ENCODE results near the gene UAP1L1. TPM values are rescaled to one million over a fixed set of nuclear protein-coding genes. Genes with fewer than 3 reads are reported as not detected.
A peak's percentile ranks its signal among the peaks of the same experiment; 100 is the strongest.
"Not testable (repeated sequence)": the region's sequence is repeated elsewhere in the genome, so short reads cannot be mapped to it uniquely, and the experiment has no call there.

UAP1L1 gene
- total RNA-seq, 4 donors from 2014 or later, result 8.1 to 20.7 (median 12.3) TPM

GRCh38 chr9:137117269-137117731 is 40.0 kb downstream of the UAP1L1 start:
- no peak for TF ChIP-seq EP300 (IDR thresholded peaks at IDR 0.05)
- WGBS, 2 donors, result 73 to 76% methylated on average over 9 to 15 of the region's 15 CpGs
- DNase-seq (ENCODE audit: low spot score in 2 of 2), result no peak

GRCh38 chr9:137118092-137118603 is 40.8 kb downstream of the UAP1L1 start:
- not testable (repeated sequence) for DNase-seq (ENCODE audit: low spot score in 2 of 2); H3K9me3 ChIP-seq; H3K4me3 ChIP-seq; H3K27ac ChIP-seq; H3K27me3 ChIP-seq; H3K36me3 ChIP-seq
- WGBS, 2 donors, result 81 to 88% methylated on average over 12 of the region's 12 CpGs
- H3K4me1 ChIP-seq, result peaks cover 0 to 19% (median 6%) of the 10 kb centered on the region in 4 donors

More at GRCh38 chr9:137117269-137117731, 40.0 kb downstream of the UAP1L1 start:
- Histone ChIP-seq H3K27me3 (no peaks in the 10 kb centered on the region), H3K36me3 (peaks cover 0 to 12% (median 4%) of the 10 kb centered on the region in 3 donors), H3K27ac (no peak overlapping the region), H3K9me3 (no peaks in the 10 kb centered on the region), H3K4me1 (peaks cover 0 to 19% (median 6%) of the 10 kb centered on the region in 4 donors), H3K4me3 (no peak overlapping the region)

DNA sequence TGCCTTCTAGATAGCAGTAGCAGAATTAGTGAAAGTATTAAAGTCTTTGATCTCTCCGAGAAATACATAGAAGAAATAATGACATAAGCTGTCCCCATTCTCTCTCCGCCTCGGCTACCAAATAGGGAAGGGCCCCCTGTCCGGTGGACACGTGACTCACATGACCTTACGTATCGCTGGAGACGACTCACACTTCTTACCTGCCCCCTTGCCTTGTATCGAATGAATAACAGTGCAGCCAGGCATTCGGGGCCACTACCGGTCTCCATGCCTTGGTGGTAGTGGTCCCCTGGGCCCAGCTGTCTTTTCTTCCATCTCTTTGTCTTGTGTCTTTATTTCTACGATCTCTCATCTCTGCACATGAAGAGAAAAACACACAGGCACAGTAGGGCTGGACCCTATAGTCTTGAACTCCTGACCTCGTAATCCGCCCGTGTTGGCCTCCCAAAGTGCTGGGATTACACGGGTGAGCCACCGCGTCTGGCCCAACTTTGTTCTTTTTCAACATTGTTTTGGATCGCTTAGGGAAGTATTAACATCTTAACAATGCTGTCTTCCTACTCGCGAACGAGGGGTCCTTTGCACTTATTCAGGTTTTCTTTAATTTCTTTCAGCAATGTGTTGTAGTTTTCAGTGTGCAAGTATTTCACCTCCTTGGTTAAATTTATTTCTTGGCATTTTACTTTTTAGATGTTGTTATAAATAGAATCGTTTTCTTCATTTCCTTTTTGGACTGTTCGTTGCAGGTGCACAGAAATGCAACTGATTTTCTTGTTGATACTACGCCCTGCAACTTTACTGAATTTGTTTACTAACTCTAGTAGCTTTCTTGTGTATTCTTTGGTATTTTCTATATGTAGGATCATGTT is 44.8 kb downstream of the UAP1L1 start:
- DNase-seq (ENCODE audit: low spot score in 2 of 2); H3K4me3 ChIP-seq; H3K9me3 ChIP-seq; H3K27ac ChIP-seq; H3K4me1 ChIP-seq; H3K36me3 ChIP-seq; H3K27me3 ChIP-seq: not testable (repeated sequence)
- WGBS, 2 donors, result 66 to 74% methylated on average over 18 to 19 of the region's 25 CpGs

DNA sequence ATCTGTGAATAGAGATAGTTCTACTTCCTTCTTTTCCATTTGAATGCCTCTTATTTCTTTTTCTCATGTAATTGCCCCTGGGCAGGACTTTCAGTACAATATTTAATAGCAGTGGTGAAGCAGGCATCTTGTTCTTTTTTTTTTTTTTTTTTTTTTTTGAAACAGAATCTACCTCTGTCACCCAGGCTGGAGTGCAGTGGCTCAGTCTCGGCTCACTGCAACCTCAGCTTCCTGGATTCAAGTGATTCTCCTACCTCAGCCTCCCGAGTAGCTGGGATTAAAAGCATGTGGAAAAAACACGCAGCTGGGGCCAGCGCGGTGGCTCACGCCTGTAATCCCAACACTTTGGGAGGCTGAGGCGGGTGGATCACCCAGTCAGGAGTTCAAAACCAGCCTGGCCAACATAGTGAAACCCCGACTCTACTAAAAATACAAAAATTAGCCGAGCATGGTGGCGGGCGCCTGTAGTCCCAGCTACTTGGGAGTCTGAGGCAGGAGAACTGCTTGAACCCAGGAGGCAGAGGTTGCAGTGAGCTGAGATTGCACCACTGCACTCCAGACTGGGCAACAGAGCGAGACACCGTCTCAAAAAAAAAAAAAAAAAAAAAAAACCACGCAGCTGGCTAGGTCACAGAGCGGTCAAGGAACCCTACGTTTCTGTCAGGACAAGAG is 45.6 kb downstream of the UAP1L1 start:
- 87% methylated on average over 16 of the region's 16 CpGs for WGBS, 2 donors
- H3K4me3 ChIP-seq; H3K36me3 ChIP-seq; H3K9me3 ChIP-seq; DNase-seq (ENCODE audit: low spot score in 2 of 2); H3K27me3 ChIP-seq; H3K27ac ChIP-seq: not testable (repeated sequence)
- peaks cover 0 to 14% (median 5%) of the 10 kb centered on the region in 4 donors for H3K4me1 ChIP-seq

DNA sequence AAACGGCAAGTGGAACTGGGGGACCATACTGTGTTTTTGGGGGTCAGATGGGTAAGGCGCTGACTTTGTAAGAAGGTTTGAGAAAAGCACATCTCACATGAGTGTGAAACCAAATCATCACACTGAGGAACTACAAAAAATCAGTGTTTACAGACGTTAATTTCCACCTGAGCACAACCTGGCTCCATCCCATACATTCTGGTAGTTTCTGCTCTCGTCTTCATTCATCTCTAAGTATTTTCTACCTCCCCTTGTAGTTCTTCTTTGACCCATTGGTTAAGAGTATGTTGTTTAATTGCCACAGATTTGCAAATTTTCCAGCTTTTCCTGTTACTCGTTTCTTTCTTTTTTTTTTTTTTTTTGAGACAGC is 46.1 kb downstream of the UAP1L1 start:
- TF ChIP-seq POLR2A (IDR thresholded peaks at IDR 0.05), result no peak
- no peak overlapping the region for H3K4me3 ChIP-seq
- no peak overlapping the region for H3K27ac ChIP-seq
- no peaks in the 10 kb centered on the region for H3K36me3 ChIP-seq
- no peak for DNase-seq (ENCODE audit: low spot score in 2 of 2)
- H3K27me3 ChIP-seq, result no peaks in the 10 kb centered on the region
- H3K9me3 ChIP-seq, result no peaks in the 10 kb centered on the region
- peaks cover 0 to 19% (median 7%) of the 10 kb centered on the region in 4 donors for H3K4me1 ChIP-seq
- WGBS, 2 donors, result 76 to 79% methylated on average over 5 of the region's 5 CpGs

- DNase-seq (ENCODE audit: low spot score in 2 of 2); H3K4me3 ChIP-seq; H3K27me3 ChIP-seq; H3K36me3 ChIP-seq; H3K9me3 ChIP-seq; H3K27ac ChIP-seq: not testable (repeated sequence)
- 92 to 95% methylated on average over 5 of the region's 5 CpGs for WGBS, 2 donors
- H3K4me1 ChIP-seq, result peaks cover 0 to 25% (median 9%) of the 10 kb centered on the region in 4 donors
These were observed 46.7 kb downstream of the UAP1L1 start for GRCh38 chr9:137123952-137124462.

DNA sequence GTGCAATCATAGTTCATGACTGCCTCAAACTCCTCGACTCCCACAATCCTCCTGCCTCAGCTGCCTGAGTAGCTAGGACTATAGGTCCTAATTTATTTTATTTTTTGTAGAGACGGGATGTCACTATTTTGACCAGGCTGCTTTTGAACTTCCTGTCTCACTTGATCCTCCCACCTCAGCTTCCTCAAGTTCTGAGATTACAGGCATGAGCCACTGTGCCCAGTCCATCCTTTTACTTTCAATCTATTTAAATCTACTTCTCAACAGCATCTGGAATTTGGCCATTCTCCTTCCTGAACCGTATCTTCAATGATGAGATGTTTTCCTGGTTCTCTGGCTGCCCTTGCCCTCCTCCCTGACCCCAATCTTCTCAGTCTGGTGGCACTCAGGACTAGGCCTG is 49.5 kb downstream of the UAP1L1 start:
- H3K4me3 ChIP-seq, result peak overlapping the region in 1 of 4 donors; percentile 34
- H3K4me1 ChIP-seq, result peaks cover 0 to 33% (median 9%) of the 10 kb centered on the region in 4 donors
- 51 to 60% methylated on average over 3 of the region's 3 CpGs for WGBS, 2 donors
- H3K36me3 ChIP-seq, result no peaks in the 10 kb centered on the region
- no peak for DNase-seq (ENCODE audit: low spot score in 2 of 2)
- TF ChIP-seq POLR2A (IDR thresholded peaks at IDR 0.05), result no peak
- no peak for TF ChIP-seq CTCF (IDR thresholded peaks at IDR 0.05)
- no peak for TF ChIP-seq EP300 (IDR thresholded peaks at IDR 0.05)
- H3K9me3 ChIP-seq, result peaks cover 0 to 18% (median 0%) of the 10 kb centered on the region in 4 donors
- H3K27me3 ChIP-seq, result peaks cover 0 to 5% of the 10 kb centered on the region in 2 donors
- H3K27ac ChIP-seq, result peak overlapping the region in 1 of 4 donors; percentile 60

Data from tibial nerve (tissue), 4 donors.